Keratinocyte (primary cell): ENCODE results near the gene KRTAP3-3. TPM values are rescaled to one million over a fixed set of nuclear protein-coding genes. Genes with fewer than 3 reads are reported as not detected.

Experiments
- DNase-seq: peaks from one replicate; pipeline ENCODE4 v3.0.0-alpha.2; 2011; ENCODE audit warnings: low read depth, missing footprints, low spot score
- FAIRE-seq: peaks from 2 replicates; lab custom pipeline; 2011; peaks lifted over from hg19 to GRCh38; lab: Jason Lieb, UNC
- H2AFZ ChIP-seq: 2 replicates; pipeline ENCODE4 v1.6.0; 2012; ENCODE audit warnings: low read length, control low read depth, inconsistent platforms; ENCODE audit not compliant: control insufficient read depth
- H3K27ac ChIP-seq: 2 replicates; pipeline ENCODE4 v1.5.1; 2011; ENCODE audit warnings: low read length; ENCODE audit not compliant: control insufficient read depth, insufficient read depth
- H3K27me3 ChIP-seq: 3 replicates; pipeline ENCODE4 v1.6.0; 2011; ENCODE audit warnings: low read length; ENCODE audit not compliant: control insufficient read depth, insufficient read depth; ENCODE audit errors: extremely low read depth
- H3K36me3 ChIP-seq, 2 experiments: 2 replicates in 1 of 2; 3 replicates in 1 of 2; pipeline ENCODE4 v1.5.1; 2011; ENCODE audit warnings: low read length in 2 of 2, mild to moderate bottlenecking in 1 of 2; ENCODE audit not compliant: control insufficient read depth in 2 of 2, insufficient read depth in 2 of 2; ENCODE audit errors: extremely low read depth in 1 of 2
- H3K4me1 ChIP-seq: 3 replicates; pipeline ENCODE4 v1.5.1; 2011; ENCODE audit warnings: low read length; ENCODE audit not compliant: control insufficient read depth, insufficient read depth; ENCODE audit errors: extremely low read depth
- H3K4me2 ChIP-seq: 3 replicates; pipeline ENCODE4 v1.6.0; 2011; ENCODE audit warnings: low read depth, low read length; ENCODE audit not compliant: control insufficient read depth, insufficient read depth; ENCODE audit errors: extremely low read depth
- H3K4me3 ChIP-seq, 3 experiments: fragments of 200-600 bp in 1 of 3; sonication (generic) in 1 of 3; 2 replicates in 2 of 3; 3 replicates in 1 of 3; pipeline ENCODE4 v1.5.1; 2011 to 2016; ENCODE audit warnings: low read length in 3 of 3, mild to moderate bottlenecking in 3 of 3, control low read depth in 2 of 3, inconsistent platforms in 1 of 3, low read depth in 1 of 3, mixed read lengths in 1 of 3, mixed run types in 1 of 3, moderate library complexity in 1 of 3; ENCODE audit not compliant: control insufficient read depth in 2 of 3, insufficient read depth in 2 of 3; ENCODE audit errors: extremely low read depth in 1 of 3
- H3K79me2 ChIP-seq: 2 replicates; pipeline ENCODE4 v1.6.0; 2012; ENCODE audit warnings: low read length; ENCODE audit not compliant: control insufficient read depth, insufficient read depth
- H3K9ac ChIP-seq: 3 replicates; pipeline ENCODE4 v1.6.0; 2011; ENCODE audit warnings: low read length; ENCODE audit not compliant: control insufficient read depth, insufficient read depth; ENCODE audit errors: extremely low read depth
- H3K9me1 ChIP-seq: 3 replicates; pipeline ENCODE4 v1.6.0; 2011; ENCODE audit warnings: low read length; ENCODE audit not compliant: control insufficient read depth, insufficient read depth; ENCODE audit errors: extremely low read depth
- H3K9me3 ChIP-seq: 2 replicates; pipeline ENCODE4 v1.5.1; 2012; ENCODE audit warnings: low read depth, low read length; ENCODE audit not compliant: control insufficient read depth
- H4K20me1 ChIP-seq: 3 replicates; pipeline ENCODE4 v1.6.0; 2011; ENCODE audit warnings: low read length; ENCODE audit not compliant: control insufficient read depth, insufficient read depth; ENCODE audit errors: extremely low read depth
- CTCF ChIP-seq, 3 experiments: IDR thresholded peaks in 1 of 3; conservative IDR thresholded peaks in 1 of 3; optimal IDR thresholded peaks in 1 of 3; 2 replicates in 2 of 3; 3 replicates in 1 of 3; pipeline versions ENCODE3 to v1.5.1; 2011; ENCODE audit warnings: low read length in 3 of 3, mild to moderate bottlenecking in 3 of 3, moderate library complexity in 2 of 3, control low read depth in 1 of 3, inconsistent platforms in 1 of 3; ENCODE audit not compliant: insufficient read depth in 2 of 3; ENCODE audit errors: extremely low read depth in 1 of 3
- EZH2 ChIP-seq: IDR thresholded peaks from one replicate; pipeline ENCODE4 v1.6.1; 2012; ENCODE audit warnings: inconsistent platforms, mild to moderate bottlenecking, low read length, moderate library complexity
- dilution Hi-C: fragments of 300-500 bp; cut with MboI; formaldehyde crosslinking; loops from one replicate; pipeline ENCODE4 v1.7.0; 2020; ENCODE audit warnings: low sequenced_read_pairs; ENCODE audit not compliant: extremely low pct_ligation_motif_present
- polyA plus RNA-seq, 5 experiments: library from polyadenylated mRNA; depleted of rRNA in 3 of 5; stranded (reverse) in 3 of 5; stranded (forward) in 1 of 5; unstranded in 1 of 5; fragments of >200 nt; gene quantifications; 1 replicate in 1 of 5; 2 replicates in 3 of 5; 3 replicates in 1 of 5; pipeline versions ENCODE4 v1.2.1 to v1.2.3, GENCODE V29; 2011 to 2012; ENCODE audit warnings: missing spikeins in 2 of 5, low read depth in 1 of 5, low replicate concordance in 1 of 5

Gene KRTAP3-3
- polyA plus RNA-seq, 1 donor (not counting 4 experiments of a cell fraction or from before 2014, with no cell fraction given), result not detected

- no peaks in the 10 kb centered on the region for H3K9me3 ChIP-seq
- dilution Hi-C loops, result no loop called here
- H3K79me2 ChIP-seq, result no peaks in the 10 kb centered on the region
- H3K27ac ChIP-seq, result no peak overlapping the region
- FAIRE-seq (no peak), DNase-seq (no peak)
- peaks cover 4% of the 10 kb centered on the region for H3K4me1 ChIP-seq
- no peak overlapping the region for H3K4me3 ChIP-seq
- H3K4me2 ChIP-seq, result no peak overlapping the region
- H2AFZ ChIP-seq, result no peak overlapping the region
- TF ChIP-seq CTCF (optimal IDR thresholded peaks at IDR 0.05 in 1 of 3, IDR thresholded peaks at IDR 0.05 in 1 of 3, conservative IDR thresholded peaks at IDR 0.05 in 1 of 3; ENCODE audit: extremely low read depth in 1 of 3, insufficient read depth in 2 of 3, low read length in 3 of 3) (no peak), EZH2 (no peak)
- H3K9ac ChIP-seq, result no peak overlapping the region
- H3K36me3 ChIP-seq, result no peaks in the 10 kb centered on the region
- H4K20me1 ChIP-seq, result no peaks in the 10 kb centered on the region
- H3K27me3 ChIP-seq, result no peaks in the 10 kb centered on the region
- no peaks in the 10 kb centered on the region for H3K9me1 ChIP-seq
Measured at GRCh38 chr17:40980596-40980995, 13.4 kb downstream of the KRTAP3-3 start.

- Histone ChIP-seq H3K79me2 (no peaks in the 10 kb centered on the region), H3K36me3 (no peaks in the 10 kb centered on the region), H3K4me3 (no peak overlapping the region), H3K27me3 (no peaks in the 10 kb centered on the region), H2AFZ (no peak overlapping the region), H4K20me1 (no peaks in the 10 kb centered on the region), H3K4me2 (no peak overlapping the region), H3K9ac (no peak overlapping the region), H3K9me3 (no peaks in the 10 kb centered on the region), H3K27ac (no peak overlapping the region), H3K9me1 (no peaks in the 10 kb centered on the region), H3K4me1 (peaks cover 4% of the 10 kb centered on the region)
- DNase-seq (no peak), FAIRE-seq (no peak)
- TF ChIP-seq EZH2 (no peak), CTCF (optimal IDR thresholded peaks at IDR 0.05 in 1 of 3, IDR thresholded peaks at IDR 0.05 in 1 of 3, conservative IDR thresholded peaks at IDR 0.05 in 1 of 3; ENCODE audit: extremely low read depth in 1 of 3, insufficient read depth in 2 of 3, low read length in 3 of 3) (no peak)
- dilution Hi-C loops, result no loop called here
Measured at GRCh38 chr17:40980117-40980516, 13.8 kb downstream of the KRTAP3-3 start.
